22Rv1 (cell line): ENCODE data around the gene IL2RA.

ENCODE experiments used
- CTCF ChIP-seq: fragments of 450-650 bp; IDR thresholded peaks from 2 replicates; pipeline ENCODE4 v1.5.1; 2017; ENCODE audit warnings: mild to moderate bottlenecking
- ZFX ChIP-seq: fragments of 450-650 bp; IDR thresholded peaks from 2 replicates; pipeline ENCODE4 v1.6.1; 2017; ENCODE audit warnings: antibody characterized with exemption, borderline replicate concordance

DNA sequence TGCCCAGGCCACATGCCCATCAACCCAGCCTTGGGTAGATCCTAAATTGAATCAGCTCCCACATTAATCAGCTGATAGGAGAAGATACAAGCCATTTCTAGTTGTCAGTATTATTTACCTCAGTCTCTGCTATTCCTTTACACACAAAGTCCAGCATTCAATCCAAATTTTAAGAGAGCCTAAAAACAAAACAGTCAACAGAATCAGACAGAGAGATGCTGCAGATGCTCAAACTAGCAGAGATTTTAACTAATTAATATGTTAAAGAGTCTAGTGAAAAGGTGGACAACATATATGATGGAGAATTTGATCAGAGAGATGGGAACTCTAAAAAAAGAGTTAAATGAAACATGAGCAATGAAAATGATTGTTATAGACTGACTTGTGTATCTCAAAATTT lies 70.5 kb downstream of the IL2RA start:
- TF ChIP-seq CTCF (no peak), ZFX (no peak)
